Placental pericyte (primary cell): ENCODE data around the gene ASS1. TPM values are rescaled to one million over a fixed set of nuclear protein-coding genes. Genes with fewer than 3 reads are reported as not detected.

Experiments used
- small RNA-seq: library from RNA; depleted of rRNA; stranded (forward); fragments of <200 nt; gene quantifications from one replicate; pipeline ENCODE3, GENCODE V24; 2012; ENCODE audit warnings: low replicate concordance
- total RNA-seq: library from RNA; depleted of rRNA; stranded (reverse); fragments of >200 nt; gene quantifications from 2 replicates; pipeline ENCODE4 v1.2.3, GENCODE V29; 2012

Gene ASS1
- total RNA-seq = 22.0 and 199 TPM in 2 replicates

DNA sequence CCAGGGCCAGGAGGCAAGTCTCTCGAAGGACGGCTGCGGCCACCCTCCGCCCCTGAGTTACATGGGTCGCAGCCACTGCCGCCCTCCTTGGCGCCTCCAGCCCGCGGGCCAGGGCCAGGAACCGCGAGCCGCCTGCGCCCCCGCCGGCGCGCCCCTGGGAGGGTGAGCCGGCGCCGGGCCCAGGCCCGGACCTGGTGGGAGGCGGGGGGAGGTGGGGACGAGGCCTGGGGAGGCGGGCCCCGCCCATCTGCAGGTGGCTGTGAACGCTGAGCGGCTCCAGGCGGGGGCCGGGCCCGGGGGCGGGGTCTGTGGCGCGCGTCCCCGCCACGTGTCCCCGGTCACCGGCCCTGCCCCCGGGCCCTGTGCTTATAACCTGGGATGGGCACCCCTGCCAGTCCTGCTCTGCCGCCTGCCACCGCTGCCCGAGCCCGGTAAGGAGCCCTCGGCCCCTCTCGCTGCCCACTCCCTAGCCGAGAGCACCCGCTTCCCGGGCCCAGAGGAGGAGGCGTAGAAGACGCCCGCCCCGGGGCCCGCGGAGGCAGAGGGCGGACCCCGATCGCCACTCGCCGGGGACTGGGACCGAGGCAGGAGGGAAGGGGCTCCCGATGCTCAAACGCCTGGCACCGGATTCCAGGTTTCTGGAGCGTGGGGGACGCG is at the start of gene ASS1:
TSS of gene ASS1 (plus strand) at position 397 of the 657 bp plus-strand sequence. CDS start 7,268 bp downstream, outside the sequence.

Small RNAs within 50 kb of the gene (small RNA-seq; reads per million reads assigned to genes)
- gene RN7SL665P = not detected

Other genes with a start within 250 kb of the ASS1 start
- gene HMCN2, start 179.2 kb upstream of the ASS1 start, total RNA-seq = not detected in 2 replicates
- gene FUBP3, start 134.6 kb downstream of the ASS1 start, total RNA-seq = 47.7 and 51.8 TPM in 2 replicates
- under 0.01 TPM in 1 of 2 replicates, not detected in the other for gene PRDM12, start 219.6 kb downstream of the ASS1 start, total RNA-seq
- 16.2 and 47.8 TPM in 2 replicates for gene EXOSC2, start 248.8 kb downstream of the ASS1 start, total RNA-seq